ENCODE data around the gene KBTBD12.

GRCh38 chr3:127985216-127985615 lies 70.2 kb downstream of the KBTBD12 start:
- TF ChIP-seq EZH2 (optimal IDR thresholded peaks at IDR 0.05; ENCODE audit: low read depth, low read length): no peak
- TF ChIP-seq, protein P1, sequence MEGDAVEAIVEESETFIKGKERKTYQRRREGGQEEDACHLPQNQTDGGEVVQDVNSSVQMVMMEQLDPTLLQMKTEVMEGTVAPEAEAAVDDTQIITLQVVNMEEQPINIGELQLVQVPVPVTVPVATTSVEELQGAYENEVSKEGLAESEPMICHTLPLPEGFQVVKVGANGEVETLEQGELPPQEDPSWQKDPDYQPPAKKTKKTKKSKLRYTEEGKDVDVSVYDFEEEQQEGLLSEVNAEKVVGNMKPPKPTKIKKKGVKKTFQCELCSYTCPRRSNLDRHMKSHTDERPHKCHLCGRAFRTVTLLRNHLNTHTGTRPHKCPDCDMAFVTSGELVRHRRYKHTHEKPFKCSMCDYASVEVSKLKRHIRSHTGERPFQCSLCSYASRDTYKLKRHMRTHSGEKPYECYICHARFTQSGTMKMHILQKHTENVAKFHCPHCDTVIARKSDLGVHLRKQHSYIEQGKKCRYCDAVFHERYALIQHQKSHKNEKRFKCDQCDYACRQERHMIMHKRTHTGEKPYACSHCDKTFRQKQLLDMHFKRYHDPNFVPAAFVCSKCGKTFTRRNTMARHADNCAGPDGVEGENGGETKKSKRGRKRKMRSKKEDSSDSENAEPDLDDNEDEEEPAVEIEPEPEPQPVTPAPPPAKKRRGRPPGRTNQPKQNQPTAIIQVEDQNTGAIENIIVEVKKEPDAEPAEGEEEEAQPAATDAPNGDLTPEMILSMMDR (IDR thresholded peaks at IDR 0.05; ENCODE audit: low read length): no peak
- no peak for TF ChIP-seq EZH2phosphoT487 (IDR thresholded peaks at IDR 0.05; ENCODE audit: low read length)
